Right forelimb (tissue), 1 donor: Measurements from ENCODE around the gene RNF115.
"Not testable (repeated sequence)": the region's sequence is repeated elsewhere in the genome, so short reads cannot be mapped to it uniquely, and the experiment has no call there.

Experiments used
- DNase-seq: peaks from one replicate; pipeline ENCODE4 v3.0.0-alpha.2; 2018

RNF115 gene

GRCh38 chr1:145823565-145824498 lies at the start of gene RNF115, which contains the start of gene POLR3C:
Gene RNF115, minus strand, starts transcription at chr1:145824095. Its CDS starts 222 bp downstream, at chr1:145823873.
Gene POLR3C, plus strand, starts transcription at chr1:145824200. Its CDS starts 1,577 bp downstream, at chr1:145825777.
- peak; percentile 93 for DNase-seq

- peak; percentile 77 for DNase-seq
These were observed 48.4 kb upstream of the RNF115 start for GRCh38 chr1:145871994-145872924.

DNA sequence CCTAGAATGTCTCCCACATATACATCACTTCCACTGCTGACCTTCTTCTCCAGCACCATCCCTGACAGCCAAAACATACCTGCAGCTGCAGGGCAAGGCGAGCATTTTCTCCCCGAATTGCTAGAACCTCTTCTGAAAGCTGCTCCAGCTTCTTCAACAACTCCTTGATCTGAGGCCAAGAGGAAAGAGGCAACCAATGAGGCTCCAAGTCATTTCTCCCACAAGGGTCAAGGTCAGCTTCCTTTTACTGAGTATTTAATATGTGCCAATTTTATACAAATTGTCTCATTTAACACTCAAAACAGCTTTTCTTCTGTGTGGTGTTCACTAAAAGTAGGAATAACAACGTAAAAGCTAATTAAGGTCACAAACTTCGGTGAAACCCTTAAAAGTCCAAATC lies 44.3 kb upstream of the RNF115 start:
- DNase-seq: no peak

GRCh38 chr1:145863282-145864018 lies 39.6 kb upstream of the RNF115 start:
- peak; percentile 85 for DNase-seq

DNA sequence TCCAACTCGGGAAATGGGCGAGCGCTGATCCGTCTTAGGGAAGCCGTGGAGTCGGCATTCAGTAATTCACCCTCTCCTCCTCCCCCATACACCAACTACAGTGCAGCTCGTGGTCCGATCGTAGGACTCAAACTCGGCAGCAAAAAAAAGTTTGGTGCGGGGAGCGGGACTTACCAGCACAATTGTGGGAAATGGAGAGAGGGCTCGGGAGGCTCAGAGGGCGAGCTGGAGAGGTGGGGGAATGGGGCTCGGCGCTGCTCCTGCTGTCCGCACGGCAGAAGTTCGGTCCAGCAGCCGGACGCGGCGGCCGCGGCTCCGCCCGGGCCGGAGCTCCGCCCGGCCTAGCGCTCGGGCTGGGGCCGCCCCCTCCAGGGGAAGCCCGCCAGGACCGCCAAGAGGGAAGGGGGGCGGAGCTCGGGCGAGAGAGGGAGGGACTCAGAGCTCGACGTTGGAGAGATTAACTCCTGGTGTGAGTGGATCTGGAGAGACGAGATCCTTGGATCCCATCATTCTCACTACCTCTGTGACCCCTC lies 35.7 kb upstream of the RNF115 start:
- peak; percentile 92 for DNase-seq

DNA sequence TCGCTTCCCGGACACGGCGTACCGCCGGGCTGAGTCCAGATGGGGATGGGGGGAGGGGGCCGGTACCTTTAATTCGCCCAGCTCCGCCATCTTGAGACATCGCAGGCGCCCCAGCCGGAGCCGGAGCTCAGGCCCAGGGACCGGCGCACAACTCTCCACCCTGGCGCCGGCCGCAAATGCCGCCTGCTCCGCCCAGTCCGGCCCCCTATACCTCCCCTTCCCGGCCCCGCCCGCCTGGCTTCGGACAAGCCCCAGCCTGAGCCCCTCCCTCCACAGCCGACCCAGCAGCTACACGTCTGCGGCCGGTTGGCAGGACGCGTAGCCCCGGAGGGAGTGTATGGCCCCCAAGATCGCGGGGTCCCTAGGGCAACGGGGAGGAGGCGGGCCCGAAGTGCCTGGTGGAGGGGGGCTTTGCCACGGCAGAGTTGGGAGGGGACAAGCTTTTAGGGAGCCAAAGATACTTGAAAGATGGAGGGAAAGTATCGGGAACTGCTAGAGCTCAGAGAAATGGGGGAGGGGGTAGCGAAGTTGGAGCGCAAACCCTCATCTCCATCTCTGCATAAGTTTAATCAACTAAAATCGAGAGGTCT lies 35.1 kb upstream of the RNF115 start, which contains the start of gene PIAS3:
PIAS3 (minus strand) TSS at position 181 of the 590 bp plus-strand sequence; CDS start at position 90, 91 bp downstream.
- DNase-seq: peak; percentile 98

- no peak for DNase-seq
These were observed 34.5 kb upstream of the RNF115 start for GRCh38 chr1:145858238-145858900.

- no peak for DNase-seq
These were observed 33.3 kb upstream of the RNF115 start for GRCh38 chr1:145857170-145857569.

- no peak for DNase-seq
These were observed 31.6 kb upstream of the RNF115 start for GRCh38 chr1:145855426-145855948.

DNA sequence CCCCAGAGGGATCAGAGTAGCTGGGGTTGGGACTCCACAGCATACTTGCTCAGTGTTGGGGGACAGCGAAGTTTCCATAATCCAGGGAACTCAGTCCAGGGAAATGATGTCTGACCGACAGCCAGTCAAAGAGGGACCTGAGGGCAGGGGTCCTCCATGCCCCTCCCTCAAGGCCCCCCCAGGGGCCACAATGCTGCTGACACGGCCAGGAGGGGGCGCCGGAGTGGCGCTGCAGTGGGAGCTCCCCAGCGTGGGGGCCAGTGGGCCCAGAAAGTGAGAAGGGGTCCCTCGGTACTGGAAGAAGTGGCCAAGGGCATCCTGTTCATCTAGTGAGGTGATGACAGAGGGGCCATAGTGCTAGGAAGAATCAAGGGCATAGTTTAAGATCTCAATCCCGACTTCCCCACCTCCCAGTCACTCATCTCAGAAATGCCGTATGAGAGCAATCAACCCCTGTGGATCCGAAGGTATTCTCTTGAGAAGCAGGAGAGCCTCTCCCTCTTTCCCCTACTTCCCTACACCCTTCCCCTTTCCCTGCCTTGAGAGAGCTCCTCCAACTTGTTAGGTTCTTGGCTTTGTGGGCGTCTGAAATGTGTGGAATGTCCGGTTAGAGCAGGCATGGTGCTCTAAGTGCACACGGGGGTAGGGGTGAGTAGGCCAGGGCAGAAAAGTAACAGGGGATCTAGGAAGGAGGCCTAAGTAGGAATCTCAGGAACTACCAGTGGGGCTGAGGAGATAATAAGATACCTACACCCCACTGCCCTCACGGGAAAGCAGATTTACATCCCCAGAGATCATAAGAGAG lies 25.7 kb upstream of the RNF115 start:
- no peak for DNase-seq

DNA sequence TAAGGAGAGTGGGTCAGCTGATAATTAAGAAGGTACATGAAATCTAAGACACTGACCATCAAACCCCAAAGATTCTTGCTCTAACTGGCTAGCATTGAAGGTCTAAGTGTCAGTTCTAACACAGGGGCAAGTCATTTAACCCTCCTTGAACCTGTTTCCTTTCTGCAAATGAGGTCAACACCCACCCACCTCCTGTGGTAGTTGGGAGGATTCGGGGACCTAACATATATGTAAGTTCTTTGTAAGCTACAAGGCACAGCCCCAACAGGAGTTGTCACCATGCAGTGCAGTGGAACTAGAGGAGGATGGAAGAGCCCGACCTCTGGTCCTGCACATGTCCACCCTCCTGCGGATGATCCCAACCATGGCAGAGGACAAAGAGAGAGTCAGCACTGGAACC lies 23.9 kb upstream of the RNF115 start:
- DNase-seq: no peak

GRCh38 chr1:145846201-145846612 lies 22.3 kb upstream of the RNF115 start:
- DNase-seq: peak; percentile 70

GRCh38 chr1:145845514-145846161 lies 21.7 kb upstream of the RNF115 start, which contains the start of gene NUDT17:
Gene NUDT17, plus strand, starts transcription at chr1:145845630. Its CDS starts 11 bp downstream, at chr1:145845641.
- peak; percentile 86 for DNase-seq

GRCh38 chr1:145845144-145845513 lies 21.2 kb upstream of the RNF115 start:
- DNase-seq: no peak

DNA sequence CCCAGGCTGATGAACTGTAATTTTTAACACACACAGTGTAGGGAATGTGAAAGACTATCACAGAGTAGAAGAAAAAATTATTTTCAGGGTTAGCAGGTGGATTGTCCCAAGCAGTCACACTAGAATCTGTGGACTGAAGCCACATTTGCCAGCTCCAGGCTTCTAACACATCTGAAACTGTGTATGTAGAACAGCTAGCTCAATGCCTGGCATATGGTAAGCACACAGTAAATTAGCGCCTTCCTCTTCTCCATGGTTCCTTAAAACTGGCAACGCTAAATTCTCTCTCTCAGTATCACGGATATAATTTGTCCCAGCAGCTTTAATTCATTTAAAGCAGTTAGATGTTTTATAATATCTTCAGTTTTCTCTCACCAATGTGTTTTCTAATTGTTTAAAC lies 19.1 kb upstream of the RNF115 start:
- no peak for DNase-seq

- DNase-seq: no peak
These were observed 13.8 kb upstream of the RNF115 start for GRCh38 chr1:145837656-145838055.

- DNase-seq: not testable (repeated sequence)
These were observed 6.9 kb upstream of the RNF115 start for GRCh38 chr1:145830810-145831209.

DNA sequence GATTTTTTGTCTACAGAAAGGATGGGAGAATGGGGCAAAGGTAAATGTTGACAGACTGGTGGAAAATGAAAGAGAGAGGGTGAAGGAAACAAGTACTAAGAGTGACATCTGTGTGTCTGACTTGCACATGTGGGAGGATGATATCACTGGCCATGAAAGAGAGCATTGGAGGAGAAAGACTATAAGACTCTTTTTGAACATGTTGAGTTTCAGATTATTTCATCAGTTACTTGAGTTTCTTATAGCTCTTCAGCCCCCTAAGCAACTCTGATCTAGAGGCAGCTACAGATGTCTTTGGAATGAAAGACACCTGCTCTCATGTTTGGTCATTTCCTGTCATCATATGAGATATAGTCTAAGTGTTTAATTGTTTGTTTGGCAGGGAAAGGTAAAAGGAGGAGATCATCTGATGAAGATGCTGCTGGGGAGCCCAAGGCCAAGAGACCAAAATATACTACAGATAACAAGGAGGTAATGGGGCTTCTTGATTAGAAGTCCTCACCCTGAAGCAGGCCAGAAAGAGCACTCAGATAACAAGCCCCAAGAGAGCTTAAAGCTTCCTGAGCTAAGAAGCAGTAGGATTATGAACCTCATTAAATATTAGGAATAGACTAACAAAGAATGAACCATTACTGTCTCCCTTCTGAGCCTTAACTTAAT lies 4.6 kb upstream of the RNF115 start:
- no peak for DNase-seq

- DNase-seq: no peak
These were observed 4.1 kb upstream of the RNF115 start for GRCh38 chr1:145827966-145828365.
